ENCODE measurements around the gene TEX52.

GRCh38 chr12:2841056-2841650 lies 15.7 kb downstream of the TEX52 start:
- TF ChIP-seq CTCF (IDR thresholded peaks at IDR 0.05) (no peak), EZH2 (IDR thresholded peaks at IDR 0.05) (no peak), EZH2phosphoT487 (IDR thresholded peaks at IDR 0.05) (no peak)
